Stomach (tissue), 4 donors: ENCODE data around the gene RALGAPA2.

Experiments used
- EP300 ChIP-seq: sonication (generic); formaldehyde crosslinking; IDR thresholded peaks from one replicate; pipeline ENCODE4 v1.6.1; 2017; ENCODE audit warnings: antibody characterized with exemption
- POLR2A ChIP-seq, 4 donors: fragments of 450-650 bp; IDR thresholded peaks; one replicate each; pipeline ENCODE4 v1.6.1; 2016; ENCODE audit warnings: antibody characterized with exemption in 4 of 4, control low read depth in 2 of 4, mild to moderate bottlenecking in 1 of 4, moderate library complexity in 1 of 4
- POLR2AphosphoS5 ChIP-seq, 3 donors: sonication (generic); formaldehyde crosslinking; IDR thresholded peaks; one replicate each; pipeline ENCODE4 v1.6.1; 2016; ENCODE audit warnings: antibody characterized with exemption in 3 of 3
- TF ChIP-seq, protein P1 (sequence below), 7 experiments: fragments of 450-650 bp in 4 of 7; fragments of 200-600 bp in 3 of 7; sonication (generic) in 3 of 7; IDR thresholded peaks; one replicate each; pipeline ENCODE4 v1.5.1; 2016 to 2019; ENCODE audit warnings: antibody characterized with exemption in 7 of 7, control low read depth in 2 of 7, mild to moderate bottlenecking in 1 of 7

DNA sequence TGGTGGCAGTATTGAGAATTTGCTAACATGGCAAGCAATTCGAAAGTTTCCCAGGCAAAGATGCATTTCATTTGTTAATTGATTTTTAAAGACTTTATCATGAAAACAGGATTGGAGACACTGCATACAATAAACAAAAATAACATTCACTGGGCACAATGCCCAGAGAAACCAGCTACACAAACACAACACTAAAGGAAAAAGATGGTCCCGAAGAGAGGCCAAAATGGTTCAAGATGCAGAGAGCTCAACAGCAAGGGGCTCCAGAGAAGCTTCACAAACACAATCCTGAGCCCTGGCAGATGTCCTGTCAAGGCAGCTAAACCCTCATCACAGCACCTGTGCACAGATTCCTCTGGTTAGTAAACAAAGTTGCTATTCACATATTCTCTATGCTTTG is 265.2 kb downstream of the RALGAPA2 start:
- TF ChIP-seq, protein P1, sequence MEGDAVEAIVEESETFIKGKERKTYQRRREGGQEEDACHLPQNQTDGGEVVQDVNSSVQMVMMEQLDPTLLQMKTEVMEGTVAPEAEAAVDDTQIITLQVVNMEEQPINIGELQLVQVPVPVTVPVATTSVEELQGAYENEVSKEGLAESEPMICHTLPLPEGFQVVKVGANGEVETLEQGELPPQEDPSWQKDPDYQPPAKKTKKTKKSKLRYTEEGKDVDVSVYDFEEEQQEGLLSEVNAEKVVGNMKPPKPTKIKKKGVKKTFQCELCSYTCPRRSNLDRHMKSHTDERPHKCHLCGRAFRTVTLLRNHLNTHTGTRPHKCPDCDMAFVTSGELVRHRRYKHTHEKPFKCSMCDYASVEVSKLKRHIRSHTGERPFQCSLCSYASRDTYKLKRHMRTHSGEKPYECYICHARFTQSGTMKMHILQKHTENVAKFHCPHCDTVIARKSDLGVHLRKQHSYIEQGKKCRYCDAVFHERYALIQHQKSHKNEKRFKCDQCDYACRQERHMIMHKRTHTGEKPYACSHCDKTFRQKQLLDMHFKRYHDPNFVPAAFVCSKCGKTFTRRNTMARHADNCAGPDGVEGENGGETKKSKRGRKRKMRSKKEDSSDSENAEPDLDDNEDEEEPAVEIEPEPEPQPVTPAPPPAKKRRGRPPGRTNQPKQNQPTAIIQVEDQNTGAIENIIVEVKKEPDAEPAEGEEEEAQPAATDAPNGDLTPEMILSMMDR (IDR thresholded peaks at IDR 0.05): no peak
- TF ChIP-seq POLR2AphosphoS5 (IDR thresholded peaks at IDR 0.05) (no peak), POLR2A (IDR thresholded peaks at IDR 0.05) (no peak), EP300 (no peak)
